Measurements from ENCODE around the gene SNAP29.
"Not testable (repeated sequence)": the region's sequence is repeated elsewhere in the genome, so short reads cannot be mapped to it uniquely, and the experiment has no call there.

The SNAP29 gene

DNA sequence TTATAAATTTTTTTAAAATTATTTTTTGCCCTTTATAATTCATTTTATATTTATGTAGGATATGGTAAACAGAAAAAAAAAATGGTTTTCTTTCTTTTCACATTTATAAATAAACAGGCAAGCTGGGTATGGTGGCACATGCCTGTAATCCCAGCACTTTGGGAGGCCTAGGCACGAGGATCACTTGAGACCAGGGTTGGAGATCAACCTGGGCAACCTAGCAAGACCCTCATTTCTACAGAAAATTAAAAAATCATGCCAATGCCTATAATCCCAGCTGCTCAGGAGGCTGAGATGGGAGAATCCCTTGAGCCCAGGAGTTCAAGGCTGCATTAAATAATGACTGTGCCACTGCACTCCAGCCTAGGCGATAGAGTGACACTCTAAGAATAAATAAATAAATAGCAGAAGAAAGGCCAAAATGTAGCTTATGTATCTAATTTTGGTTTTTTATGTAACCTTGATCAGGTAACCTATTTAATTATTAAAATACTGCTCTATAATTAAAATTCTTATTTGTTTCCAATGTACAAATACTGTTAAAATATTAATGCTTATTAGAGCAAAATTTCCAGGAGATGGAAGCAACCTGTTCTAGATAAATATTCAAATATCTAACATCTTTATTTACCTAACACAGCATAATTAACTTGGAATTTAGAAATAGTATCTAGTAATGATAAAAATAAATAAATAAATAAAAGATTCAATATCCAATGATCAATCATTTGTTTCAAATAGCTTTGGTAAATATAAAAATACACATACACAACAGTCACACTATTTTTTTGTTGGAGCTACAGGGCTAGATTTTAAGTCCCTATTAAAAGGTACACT is 21.6 kb upstream of the SNAP29 start:
- DNase-seq: no peak

DNA sequence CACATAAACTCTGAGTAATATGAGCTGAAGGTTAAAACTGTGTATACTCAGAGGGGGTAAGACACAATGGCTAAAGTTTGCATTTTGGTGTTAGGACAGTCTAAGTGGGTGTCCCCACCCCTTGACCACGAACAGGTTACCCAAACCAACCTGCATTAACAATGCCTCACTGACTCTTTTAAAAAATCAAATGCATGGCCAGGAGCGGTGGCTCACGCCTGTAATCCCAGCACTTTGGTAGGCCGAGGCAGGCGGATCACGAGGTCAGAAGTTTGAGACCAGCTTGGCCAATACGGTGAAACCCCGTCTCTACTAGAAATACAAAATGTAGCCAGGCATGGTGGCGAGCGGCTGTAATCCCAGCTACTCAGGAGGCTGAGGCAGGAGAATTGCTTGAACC is 19.5 kb upstream of the SNAP29 start:
- not testable (repeated sequence) for DNase-seq

DNA sequence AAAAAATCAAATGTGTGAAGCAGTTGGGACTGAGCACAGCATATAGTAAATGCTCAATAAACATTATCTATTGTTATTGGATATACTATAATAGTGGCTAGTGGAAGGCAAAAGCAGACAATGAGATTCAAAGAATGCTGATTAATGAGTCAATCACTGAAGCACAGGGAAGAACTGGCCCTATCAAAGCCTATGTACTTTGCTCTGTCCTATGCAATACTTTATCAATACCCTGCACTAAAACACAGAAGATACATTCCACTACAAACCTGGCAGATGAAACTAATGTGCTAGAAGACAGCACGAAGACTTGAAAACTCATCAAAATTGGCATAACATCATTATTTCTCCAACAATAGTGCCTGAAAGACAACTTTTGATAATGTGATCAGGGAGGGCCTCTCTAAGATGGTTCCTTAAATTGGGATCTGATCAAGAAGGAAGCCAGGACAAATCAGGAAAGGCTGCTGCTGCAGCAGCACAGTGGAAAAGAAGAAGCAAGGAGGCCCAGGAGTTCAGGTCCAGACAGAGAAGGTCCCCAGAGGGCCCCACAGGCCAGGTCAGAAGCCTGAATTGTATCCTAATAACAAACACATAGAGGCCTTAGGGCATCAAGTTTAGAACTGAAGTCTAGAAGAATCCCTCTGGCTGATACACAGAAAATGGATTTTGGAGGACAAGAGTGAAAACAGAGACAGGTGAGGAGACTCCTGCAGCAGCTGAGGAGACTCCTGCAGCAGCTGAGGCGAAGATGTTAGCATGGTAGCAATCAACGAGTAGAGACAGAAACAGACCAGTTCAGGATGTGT is 18.8 kb upstream of the SNAP29 start:
- DNase-seq: no peak

DNA sequence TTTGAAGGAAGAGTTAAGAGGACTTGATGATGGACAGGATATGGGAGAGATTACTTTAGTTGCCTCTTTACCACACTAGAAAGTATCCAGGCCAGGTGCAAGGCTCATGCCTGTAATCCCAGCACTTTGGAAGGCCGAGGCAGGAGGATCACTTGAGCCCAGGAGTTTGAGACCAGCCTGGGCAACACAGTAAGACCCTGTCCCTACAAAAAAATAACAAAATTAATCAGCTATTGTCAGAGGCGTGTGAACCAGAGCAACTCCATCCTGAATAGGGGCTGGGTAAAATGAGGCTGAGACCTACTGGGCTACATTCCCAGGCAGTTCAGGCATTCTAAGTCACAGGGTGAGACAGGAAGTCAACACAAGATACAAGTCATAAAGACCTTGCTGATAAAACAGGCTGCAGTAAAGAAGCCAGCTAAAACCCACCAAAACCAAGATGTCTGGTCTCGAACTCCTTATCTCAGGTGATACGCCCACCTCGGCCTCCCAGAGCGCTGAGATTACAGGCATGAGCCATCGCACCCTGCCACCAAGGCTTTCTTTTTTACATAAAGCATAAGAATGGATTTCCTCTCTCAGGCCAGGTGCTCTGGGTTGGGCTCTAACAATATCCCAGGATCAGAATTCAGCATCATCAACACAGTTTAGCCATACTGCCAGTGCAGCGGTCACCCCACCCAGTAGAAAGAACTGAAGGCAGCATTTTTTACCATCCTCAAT is 18.0 kb upstream of the SNAP29 start:
- no peak for DNase-seq

DNA sequence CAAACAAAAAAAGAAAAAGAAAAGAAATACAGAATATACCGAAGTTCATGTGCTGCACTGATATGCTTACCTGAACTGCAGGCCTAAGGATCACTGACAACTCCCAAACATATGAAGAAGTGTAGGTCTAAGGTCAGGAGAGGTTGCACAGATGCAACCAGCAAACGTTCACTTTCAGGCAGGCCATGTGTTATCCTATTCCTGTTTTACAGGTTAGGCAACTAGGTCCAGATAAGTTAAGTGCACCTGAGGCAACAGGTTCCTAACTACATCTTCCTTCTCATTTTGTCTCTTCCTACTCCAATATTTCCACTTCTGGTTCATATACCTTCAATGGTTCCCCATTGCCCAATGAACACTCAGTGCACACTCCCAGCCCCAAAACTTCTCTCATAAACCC is 15.3 kb upstream of the SNAP29 start:
- DNase-seq: no peak

DNA sequence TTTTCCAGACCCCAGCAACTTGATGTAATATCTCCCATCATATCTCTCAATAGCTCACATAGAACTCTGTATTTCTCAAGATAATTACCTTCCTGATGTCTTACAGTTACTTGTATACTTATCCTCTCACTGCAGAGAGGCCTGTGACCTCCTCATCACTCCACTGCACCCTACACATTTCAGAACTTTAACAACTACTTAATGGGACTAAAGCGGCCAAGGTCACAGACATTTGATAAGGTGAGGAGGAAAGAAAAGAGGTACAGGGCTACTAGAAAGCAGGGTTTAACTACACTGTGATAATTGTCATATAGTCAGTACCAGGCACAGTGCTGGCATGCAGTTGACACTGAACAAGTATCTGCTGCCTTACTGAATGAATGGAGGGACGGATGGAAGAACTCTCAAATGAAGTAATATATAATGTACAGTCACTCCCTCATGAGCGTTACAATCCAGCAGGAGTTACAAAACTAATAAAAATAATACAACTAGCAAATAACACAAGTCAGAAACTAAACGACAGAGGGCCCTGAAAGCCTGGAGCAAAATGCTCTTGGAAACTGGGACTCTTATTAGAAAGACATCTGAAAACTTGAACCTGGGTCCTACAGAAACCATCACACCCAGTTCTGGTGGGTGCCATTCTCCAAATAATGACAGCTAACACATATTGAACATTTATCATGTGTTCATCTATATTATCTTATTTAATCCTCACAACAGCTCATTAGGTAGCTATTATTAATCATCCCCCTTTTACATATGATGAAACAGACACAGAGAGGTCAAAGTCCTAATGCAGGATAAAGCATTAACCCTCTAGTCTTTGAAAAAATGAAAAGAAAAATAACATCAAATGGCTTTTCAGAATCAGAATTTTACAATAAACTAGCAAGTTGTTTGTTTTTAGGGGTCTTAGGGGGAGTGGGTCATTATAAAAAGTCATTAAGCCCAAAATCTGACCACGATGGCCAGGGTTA is 14.5 kb upstream of the SNAP29 start:
- DNase-seq: no peak

DNA sequence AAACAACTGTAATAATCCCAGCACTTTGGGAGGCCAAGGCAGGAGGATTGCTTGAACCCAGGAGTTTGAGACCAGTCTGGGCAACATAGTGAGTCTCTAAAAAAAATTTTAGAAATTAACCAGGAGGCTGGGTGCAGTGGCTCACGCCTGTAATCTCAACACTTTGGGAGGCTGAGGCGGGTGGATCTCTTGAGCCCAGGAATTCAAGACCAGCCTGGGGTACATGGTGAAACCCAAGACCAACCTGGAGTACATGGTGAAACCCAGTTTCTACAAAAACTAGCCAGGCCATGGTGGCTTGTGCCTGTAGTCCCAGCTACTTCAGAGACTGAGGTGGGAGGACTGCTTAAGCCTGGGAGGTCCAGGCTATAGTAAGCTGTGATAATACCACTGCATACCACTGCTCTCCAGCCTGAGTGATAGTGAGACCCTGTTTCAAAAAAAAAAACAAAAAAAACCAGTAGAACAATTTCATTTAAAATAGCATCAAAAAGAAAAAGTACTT is 11.4 kb upstream of the SNAP29 start:
- no peak for DNase-seq

DNA sequence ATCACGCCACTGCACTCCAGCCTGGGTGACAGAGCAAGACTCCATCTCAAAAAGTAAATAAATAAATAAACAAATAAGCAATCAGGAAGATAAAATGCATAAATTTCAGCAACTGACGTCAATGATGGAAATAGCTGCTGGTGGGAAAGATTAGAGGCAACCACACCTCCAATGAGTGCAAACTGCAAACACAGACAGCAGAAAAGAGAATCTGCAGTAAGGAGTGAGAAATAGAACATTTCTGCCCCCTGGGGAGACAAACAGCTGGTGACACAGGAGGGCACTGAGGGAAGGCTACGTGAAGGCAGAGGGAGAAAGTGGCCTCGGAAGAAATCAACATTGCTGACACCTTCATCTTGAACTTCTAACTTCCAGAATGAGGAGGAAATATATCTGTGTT is 6.7 kb upstream of the SNAP29 start:
- no peak for DNase-seq

DNA sequence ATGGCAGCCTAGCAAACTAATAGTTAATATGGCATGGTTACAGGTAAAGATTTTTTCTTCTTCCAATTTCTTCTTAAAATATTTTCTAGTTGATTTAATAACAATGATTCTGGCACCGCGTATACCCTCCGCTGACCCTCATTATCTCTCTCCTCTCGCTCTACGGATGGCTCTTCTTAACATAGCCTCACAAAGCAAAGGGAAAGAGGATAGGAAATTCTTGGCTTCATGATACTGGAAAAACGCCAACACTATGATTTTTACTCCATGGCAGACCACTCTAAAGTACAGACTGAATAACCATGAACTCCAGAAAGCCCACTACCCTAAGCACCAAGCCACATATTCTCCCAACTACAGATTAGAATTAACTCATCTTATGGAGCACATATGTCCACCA is 6.3 kb upstream of the SNAP29 start:
- DNase-seq: no peak

DNA sequence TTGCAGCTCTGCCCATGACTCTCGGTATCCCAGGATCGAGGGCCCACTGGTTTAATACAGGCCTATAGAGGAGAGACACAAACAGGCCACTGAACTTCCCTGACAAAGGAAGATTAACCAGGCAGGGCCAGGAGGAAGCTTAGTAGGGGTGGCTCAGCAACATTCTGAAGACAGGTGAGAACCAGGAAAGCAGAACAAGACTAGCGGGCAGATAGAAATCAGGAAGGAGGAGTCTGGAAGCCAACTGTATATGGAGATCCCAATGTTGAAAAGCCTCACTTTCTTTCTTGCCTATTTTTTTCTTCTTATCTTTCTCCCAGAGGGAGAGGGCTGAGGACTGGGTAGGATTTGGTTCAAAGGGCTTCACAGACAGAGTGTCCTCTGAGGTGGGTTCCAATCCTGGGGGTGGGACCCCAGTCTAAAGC is 5.6 kb upstream of the SNAP29 start:
- no peak for DNase-seq

DNA sequence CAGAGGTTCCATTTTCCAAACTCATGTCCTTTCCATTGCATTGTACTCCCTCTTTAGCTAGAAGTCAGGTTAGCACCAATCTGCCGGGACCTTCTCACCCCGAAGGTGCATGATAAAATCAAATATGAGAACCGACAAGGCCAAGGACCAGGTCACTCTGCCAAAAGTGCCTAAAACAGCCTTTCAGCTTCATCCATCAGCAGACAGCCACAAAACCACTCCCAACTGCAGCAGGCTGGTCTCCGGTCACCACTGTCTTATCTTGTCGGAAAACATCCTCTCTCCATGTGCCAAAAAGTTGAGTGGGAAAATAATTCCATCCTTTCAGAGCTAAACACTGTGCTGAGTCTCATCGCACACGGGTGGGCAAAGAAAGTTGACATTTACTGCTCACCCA is 1.6 kb upstream of the SNAP29 start:
- DNase-seq: no peak

DNA sequence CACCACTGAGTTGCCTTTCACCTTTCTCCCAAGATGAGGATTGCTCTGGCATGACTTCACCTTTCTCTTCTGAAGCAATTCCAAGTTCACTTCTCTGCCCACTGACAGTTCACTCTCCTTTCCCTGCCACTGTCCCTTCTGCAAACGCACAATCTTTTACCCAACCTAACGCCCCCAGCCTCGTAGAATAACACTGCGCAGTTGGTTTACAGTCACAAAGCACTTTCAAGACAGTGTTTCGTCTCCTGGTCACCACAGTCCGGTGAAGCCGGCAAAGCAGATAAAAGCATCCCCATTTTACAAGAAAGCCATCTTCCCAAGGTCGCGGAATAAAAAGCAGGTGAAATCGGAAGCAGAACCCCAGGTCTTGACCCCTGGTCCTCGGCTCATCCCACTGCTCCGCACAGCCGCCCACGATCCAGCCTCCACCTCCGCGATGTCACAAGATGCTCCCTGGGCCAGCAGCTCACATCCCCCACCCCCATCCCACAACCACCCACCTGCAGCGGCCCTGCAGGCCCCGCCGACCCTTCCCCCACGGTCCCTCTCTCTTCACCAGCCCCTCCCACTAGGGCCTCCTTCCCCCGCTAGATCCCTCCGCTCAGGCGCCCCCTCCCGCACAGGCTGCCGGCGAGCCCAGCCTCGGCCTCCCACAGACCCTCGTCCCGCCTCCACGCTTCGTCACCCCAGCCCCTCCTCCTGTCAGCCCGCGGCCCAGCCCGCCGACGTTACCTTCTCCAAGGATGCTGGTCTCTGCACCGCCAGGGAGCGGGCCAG is 781 bp upstream of the SNAP29 start:
- peak; percentile 71 to 75 for DNase-seq

DNA sequence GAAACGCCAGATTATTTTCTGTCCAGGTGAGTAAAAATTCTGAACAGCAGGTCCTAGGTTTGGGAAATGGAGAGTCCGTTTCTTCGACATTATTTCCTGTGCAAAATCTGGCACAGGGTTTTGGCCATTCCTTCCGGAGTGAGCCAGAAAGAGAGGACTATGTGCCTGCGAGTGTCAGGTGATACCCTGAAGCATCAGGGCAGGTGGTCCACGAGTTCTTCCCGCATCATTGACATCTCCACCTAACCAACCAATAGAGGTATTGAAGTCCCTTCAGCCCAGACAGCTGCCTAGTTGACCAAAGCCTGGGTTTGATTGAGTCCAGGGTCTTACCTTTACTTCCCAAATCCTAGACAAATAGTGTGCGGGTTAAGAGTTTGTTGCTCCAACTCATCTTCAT is 808 bp downstream of the SNAP29 start:
- DNase-seq: no peak

DNA sequence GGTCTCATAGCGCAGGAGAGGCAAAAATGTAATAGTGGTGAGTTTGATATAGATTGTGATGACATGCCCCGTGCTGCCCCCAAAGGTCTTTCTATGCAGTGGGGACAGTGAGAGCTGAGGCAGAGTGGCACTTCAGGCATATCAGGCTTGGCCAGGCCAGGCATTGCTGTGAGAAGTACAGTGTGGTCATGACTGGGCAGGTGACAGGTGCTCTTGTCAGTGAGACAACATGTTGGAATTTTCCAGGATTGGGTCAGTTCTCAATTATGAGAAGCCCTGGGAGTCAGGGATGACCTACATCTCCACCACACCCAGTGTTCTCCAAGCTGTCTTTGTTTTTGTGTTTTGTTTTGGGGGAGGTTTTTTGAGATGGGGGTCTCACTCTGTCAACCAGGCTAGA is 3.7 kb downstream of the SNAP29 start:
- no peak for DNase-seq

DNA sequence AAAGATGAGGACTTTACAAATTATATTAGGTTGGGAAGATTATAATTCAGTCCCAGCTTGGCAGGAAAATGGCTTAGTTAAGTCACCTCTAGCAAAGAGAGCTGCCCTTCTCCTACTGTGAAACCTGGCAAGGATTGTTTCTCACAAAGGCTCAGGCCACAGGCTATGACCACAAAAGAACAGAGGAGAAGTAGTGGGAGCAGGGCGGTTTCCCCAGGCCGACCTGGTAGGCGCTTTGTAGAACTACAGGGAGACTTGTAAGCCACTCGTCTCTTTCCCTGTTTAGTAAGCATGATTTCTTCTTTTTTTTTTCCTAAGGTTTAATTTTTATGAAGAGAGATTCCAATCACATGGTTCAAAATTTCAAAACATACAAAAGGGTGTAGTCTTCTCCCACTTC is 4.6 kb downstream of the SNAP29 start:
- no peak for DNase-seq

DNA sequence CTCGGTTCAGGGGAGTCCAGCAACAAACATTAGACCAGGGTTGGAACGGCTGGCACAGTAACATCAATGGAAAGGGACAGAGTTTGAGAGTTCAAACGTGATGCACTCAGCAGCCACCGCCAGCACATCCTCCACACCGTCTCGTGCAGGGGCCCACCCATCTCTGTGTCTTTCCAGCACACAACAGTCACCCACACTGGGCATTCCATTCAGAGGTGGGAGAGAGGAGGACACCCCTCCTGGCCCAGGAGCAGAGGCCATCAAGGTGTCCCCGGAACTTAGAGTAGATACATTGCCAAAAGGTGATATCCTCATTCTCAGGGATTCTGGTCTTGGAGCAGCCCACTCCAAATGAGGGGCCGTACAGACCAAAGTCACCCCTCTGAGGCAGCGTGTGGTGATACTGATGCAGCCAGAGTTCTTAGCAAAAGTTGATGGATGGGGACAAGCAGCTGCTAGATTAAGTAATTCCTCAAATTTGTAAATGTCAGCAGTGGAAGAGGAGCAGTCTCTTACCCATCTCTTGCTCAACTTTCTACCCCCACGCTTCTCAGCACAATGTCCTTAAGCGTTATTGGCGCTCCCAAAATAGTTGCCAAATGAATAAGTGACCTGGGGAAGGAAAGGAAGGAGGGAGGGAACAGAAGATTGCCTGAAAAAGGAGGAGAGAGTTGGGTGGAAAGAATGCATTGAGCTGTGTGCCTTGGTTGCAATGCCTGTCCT is 5.5 kb downstream of the SNAP29 start:
- DNase-seq: no peak

DNA sequence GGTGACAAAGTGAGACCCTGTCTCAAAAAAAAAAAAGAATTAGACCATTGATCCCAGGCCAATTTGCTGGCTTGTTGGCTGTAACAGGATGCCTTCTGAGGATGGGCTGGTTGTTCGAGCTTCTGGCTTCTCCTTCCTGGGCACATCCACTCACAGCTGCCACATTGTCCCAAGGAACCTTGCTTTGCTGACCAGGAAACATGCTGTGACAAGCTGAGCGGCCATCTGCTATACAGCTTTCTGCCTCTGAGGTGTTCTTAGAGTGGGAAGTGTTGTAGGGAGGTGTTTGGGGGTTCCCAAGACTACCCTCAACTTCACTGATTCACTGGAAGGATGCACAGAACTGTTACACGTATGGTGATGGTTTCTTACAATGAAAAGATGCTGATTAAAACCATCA is 6.5 kb downstream of the SNAP29 start:
- no peak for DNase-seq

DNA sequence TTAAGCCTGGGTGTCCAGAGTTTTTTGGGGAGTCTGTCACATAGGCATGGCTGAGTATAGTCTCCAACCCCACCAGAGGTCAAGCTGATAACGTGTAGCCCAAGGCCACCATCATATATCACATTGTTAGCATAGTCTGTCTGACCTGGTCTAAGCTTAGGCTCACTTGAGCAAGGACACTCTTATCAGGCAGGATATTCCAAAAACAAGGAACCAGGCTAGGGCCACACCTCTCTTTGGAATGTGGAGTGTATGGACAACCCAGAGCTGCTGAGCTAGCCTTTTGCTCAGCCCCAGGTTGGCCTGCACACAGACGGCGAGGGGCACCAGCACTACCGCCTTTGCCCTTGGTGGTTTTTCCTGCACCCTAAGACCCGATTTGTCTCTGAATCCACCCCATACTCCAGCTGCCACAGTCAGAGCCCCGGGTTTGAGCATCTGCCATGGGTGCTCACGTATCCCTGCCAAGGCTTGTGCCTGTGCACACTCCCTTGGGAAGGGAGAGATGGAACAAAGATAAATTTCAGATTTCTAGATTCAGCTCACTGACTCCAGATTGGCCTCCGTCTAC is 7.2 kb downstream of the SNAP29 start:
- no peak for DNase-seq

DNA sequence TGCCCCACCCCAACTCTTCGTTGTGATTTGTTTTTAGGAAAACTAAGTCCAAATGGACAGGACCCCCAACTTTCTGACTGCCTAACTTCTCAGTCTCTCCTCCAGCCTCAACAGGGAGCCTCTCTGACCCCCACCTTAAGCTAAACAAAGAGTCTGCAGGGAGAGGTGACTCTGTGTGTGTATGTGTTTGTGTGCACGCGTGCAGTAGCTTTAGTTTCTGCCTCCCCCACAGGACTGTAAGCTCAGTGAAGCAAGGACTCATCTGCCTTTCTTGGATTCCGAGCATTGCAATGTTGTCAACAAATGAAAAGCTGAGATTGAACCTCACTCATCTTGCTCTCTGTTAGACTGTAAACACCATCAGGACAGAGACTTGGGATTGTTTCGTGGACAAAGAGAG is 7.9 kb downstream of the SNAP29 start:
- DNase-seq: no peak
